GM21381 (cell line): ENCODE measurements around the gene PITPNM3.

Source experiments
- ATAC-seq: cut with Tn5 transposase; IDR thresholded peaks from one replicate; pipeline ENCODE4 v1.9.1; 2021; ENCODE audit warnings: mild to moderate bottlenecking, moderate library complexity; ENCODE audit not compliant: unreplicated experiment

Gene PITPNM3

DNA sequence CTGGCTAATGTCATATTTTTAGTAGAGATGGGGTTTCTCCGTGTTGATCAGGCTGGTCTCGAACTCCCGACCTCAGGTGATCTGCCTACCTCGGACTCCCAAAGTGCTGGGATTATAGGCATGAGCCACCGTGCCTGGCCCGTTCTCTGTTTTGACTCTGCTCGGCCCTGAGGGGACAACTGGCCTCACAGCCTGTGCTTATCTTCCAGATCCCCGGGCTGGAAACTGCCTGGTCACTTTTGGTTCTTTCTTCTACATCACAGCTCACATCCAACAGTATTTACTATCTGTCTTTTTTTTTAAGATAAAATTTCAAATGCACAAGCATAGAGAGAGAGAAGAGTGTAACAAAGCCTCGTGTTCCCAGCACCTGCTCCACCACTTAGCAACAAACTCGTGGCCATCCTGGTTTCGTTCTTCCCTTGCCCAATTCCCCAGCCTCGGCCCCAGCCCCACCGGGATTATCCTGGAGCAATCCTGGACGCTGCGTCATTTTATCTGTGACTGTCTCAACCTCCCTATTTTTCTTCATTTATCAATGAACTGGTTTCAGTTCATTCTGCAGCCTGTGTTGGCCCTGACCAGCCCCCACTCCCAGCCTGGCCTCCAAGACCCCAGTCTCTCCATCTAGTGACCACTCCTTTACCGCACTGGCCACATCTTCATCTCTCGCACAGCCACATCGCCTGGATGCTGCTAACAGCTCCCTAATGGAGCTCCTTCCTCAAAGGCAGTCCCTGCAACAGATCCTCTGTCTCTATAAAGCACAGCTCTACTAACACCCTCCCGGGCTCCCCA is 91.0 kb downstream of the PITPNM3 start:
- ATAC-seq: no peak

GRCh38 chr17:6464446-6465041 is 91.8 kb downstream of the PITPNM3 start:
- ATAC-seq: no peak

- no peak for ATAC-seq
These were observed 92.5 kb downstream of the PITPNM3 start for GRCh38 chr17:6463616-6464445.

- ATAC-seq: no peak
These were observed 93.7 kb downstream of the PITPNM3 start for GRCh38 chr17:6462692-6463091.

DNA sequence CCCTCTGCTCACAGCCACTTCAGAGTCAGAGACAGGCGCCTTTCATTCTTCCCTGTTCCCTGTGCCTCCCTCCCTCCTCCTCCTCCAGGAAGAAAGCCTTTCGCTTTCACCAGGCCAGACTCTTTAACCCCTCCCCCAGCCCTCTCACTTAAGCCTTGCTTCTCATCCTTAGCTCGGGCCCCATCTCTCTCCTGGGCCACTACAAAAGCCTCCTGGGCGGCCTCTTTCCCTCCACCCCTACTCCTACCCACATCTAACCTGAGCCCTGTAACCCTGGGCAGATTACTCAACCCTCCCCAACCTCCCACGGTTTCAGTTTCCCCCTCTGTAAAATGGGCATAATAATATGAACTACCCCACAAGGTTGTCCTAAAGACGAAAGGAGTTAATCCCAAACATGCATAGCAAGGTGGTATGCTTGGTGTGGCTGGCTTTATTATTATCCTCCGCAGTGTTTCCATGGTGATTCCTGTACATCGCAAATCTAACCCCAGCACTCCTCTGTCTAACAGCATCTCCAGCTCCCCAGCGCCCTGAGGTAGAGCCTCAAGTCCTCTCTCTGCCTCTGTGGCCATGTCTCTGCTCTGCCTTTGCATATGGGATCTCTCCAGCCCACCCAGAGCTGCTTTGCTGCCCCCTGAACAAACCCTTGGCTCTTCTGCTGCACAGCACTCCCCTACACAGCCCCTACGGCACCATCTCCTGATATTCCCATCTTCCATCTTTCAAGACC is 94.4 kb downstream of the PITPNM3 start:
- ATAC-seq: no peak

DNA sequence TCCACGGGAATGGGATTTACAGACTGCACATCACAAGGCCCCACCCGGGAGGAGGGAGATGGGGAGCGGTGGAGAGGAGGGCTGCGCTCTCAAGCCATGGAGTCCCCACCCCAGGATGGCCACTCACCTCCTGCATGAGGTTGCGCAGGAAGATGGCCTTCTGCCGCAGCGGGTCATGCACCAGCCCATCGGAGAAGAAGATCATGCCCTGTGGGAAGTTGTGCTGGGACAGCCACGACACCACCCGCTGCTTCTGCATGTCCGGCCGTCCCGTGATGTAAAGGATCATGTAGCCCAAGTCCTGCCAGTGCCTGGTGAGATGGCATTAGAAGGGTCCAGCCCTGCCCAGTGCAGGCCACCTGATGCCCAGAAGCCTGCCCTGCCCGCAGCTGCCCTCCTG is 95.1 kb downstream of the PITPNM3 start:
- ATAC-seq: no peak

DNA sequence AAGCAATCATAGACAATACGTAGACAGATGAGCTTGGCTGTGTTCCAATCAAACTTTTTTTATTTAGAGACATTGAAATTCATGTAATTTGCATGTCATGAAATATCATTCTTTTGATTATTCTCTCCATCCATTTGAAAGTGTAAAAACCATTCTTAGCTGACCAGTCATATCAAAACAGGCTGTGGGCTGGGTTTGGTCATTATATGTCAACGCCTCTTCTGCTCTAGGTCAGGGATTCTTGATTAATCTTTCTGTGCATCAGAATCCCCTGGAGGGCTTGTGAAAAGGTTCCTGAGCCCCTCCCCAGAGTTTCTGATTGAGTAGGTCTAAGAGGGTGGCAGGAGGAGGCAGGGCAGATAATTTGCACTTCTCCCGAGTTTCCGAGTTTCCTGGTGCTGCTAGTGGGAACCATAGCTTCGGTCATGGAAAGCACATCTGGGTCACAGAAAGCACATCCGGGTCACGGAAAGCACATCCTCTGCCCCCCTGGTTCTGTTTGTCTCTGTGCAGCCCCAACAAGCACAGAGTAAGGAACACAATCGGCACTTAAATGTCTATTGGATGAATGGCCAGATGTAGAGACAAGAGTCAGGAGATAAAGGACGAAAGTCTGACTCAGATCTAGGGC is 95.7 kb downstream of the PITPNM3 start:
- no peak for ATAC-seq

GRCh38 chr17:6458460-6458950 is 97.8 kb downstream of the PITPNM3 start:
- no peak for ATAC-seq

DNA sequence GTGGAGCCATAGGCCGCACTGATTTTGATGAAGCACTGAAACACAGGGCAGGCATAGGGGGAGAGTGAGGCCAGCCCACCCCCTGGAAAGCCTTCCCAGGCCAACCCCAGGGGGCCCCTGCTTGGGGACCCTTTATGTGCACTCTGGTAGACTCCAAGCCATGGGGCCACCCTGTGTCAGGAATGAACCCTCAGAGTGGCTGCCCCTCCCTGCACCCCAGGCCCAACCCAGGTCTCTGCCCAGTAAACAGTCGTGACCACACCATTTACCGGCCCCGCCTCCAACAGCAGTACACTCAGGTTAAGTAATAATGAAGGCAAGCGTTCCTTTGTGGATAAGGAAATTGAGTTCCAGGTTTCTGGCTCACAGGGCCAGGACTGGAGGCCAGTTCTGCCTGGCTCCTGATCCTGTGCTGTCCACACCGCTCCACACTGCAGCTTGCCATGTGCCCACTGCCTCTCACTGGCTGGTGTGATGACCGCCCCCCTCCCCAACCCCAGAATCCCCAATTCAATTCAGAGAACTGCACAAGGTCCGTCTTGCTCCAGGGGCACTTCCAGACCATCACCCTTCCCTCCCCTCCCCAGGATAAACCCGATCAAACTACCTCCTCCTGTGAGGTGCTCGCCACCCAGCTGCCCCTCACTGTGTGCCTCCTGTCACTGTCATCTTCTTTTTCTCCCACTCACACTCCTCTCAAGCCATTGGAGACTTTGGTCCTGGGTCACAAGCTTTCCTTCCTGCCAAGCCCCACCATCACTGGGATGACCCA is 98.5 kb downstream of the PITPNM3 start:
- no peak for ATAC-seq

- no peak for ATAC-seq
These were observed 99.3 kb downstream of the PITPNM3 start for GRCh38 chr17:6456914-6457687.

DNA sequence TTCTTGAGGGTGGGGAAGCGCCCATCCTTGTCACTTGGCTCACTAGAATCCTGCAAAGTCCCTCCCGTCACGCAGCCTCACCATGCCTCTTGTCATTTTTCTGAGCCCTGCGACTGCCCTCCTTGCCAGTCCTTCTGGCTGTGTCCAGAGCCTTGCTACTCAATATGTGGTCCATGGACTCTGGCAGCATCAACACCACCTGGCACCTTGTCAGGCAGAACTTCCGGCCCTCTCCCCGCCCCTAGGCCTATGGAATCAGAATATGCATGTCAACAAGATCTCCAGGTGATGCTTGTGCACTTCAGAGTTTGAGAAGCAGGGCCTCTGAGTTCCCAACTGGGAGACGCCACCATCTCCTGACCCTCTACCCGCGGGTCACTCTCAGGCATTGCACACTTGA is 100.0 kb downstream of the PITPNM3 start:
- no peak for ATAC-seq

DNA sequence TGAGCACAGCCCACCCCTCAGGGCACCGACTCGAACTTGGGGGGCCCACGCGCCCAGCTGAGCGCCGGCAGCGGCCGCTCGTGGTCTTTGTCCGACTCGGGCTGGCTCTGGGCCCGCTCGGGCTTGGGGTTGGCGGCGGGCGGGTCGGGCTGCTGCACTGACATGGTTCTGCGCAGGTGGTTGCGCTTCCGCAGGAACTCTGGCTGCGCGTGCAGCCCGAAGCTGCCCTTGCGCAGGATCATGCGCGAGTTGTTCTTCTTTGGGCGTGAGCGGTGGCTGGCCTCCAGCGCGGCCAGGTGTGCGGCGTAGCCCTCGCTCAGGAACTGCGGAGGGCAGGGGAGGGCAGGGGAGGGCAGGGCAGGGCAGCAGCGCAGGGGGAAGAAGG is 101.0 kb downstream of the PITPNM3 start:
- no peak for ATAC-seq

- no peak for ATAC-seq
These were observed 101.6 kb downstream of the PITPNM3 start for GRCh38 chr17:6454495-6455320.

DNA sequence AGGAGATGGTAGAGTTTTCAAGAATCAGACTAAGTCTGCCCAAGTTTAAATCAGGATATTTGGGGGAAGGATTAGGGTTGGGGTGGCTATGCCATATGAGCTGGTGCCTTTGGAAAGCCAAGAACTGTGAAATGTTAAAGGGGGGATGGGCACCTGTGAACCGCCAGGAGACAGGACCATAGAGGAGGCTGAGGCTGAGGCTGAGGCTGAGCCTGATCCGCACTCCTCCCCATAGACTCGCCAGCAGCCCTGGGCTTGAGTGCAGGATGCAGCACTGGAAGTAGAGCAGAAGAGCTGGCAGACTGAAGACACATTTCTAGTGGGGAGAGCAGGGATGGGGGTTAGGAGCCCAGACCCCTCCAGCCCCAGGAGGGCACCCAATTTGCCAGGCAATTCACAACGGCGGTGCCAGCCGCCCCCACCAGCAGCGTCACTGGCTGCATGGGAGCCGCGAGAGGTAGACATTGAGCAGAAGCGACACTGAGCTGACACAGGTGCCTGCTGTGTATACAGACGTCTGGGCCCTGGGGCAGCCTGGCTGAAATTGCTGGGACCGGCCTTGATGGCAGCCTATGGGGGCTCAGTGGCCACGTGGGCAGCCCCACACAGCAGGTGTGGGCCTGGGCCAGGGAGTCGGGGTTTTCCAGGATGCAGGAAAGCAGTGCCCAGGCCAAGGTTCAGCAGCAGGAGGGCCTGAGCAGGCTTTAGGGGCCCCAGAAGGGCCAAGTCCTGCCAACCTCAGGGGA is 102.9 kb downstream of the PITPNM3 start:
- no peak for ATAC-seq

- no peak for ATAC-seq
These were observed 103.7 kb downstream of the PITPNM3 start for GRCh38 chr17:6452471-6453266.
